NCI-H2196 (cell line): ENCODE results near the gene CES2.

Experiments
- DNase-seq: peaks from one replicate; lab custom pipeline; 2025; ENCODE audit not compliant: unreplicated experiment; lab: John Stamatoyannopoulos, UW

CES2 gene

DNA sequence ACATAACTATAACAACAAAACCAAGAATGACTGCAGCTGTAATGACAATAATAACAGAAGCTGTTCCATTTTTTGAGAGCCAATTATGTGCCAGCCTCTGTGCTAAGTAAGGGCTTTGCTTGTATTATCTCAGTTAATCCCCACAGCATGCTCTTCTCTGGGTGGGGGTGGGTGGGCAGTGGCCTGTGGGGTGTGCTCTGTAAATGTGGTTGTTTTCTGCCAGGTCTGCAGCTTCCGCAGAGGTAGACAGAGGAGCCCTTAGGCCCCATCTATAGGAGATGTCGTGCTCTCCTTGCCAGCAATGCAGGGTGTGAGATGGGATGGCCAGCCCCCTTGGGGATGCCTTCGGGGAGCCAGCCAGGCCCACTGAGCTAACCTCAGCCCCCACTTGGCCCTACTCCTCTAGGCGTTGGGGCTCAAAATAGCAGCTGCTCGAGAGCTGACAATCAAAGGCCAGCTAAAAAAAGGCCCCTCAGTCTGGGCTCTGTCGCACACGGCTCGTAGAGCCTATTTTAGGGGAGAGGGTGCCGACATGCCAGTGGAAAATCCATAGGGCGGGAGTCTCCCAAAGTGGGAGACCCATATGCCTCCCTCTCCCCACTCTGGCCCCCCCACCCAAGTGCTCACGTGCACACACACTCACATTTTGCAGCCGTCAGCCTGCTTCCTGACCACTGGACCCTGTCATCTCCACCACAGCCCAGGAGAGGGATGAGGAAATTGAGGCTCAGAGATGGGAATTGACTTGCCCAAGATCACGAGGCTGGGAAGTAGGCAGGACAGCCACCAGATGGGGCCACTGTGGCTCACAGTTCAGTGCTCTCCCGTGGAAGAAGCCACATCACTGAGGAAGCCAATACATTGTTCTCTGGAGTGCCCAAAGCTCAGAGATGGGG lies 32.4 kb upstream of the CES2 start:
- DNase-seq: no peak

DNA sequence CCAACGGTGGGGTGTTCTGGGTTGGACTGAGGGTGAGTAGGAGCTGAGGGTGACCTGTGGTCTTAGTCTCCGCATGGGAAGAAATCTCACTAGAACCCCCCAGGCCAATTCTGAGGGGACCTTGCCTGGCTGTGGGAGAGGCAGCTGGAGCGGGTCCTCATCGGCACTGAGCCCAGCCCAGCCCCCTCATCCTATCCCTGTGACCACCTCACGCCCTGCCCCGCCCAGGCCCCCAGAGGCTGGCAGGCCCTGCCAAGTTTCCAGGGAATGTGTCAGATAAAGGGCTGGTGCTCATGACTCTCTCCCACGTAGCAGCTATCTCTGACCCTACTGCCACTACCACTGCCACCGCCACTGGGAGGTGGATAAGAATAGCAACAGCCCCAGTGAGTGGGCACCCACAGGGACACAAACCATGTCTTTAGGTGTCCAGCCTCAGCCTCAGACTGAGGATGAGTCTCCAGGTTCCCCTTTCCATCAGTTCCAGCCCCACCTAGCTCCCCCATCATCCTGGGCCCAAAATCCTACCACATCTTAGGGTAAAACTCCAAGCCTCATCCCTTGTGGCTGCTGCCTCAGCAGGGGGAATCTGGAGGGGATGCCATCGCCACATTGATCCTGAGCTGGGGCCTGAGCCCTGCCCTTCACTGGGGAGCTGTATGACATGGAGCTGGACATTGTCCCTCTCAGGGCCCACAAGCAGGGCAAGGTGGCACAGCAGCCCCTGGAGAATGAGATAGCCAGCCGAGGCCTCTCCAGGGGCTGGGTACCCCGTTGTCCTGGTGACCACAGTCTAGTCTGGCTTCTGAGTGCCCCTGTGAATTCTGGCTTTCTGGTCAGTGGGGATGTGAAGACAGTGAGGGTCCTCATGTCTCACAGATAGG lies 31.5 kb upstream of the CES2 start:
- no peak for DNase-seq

DNA sequence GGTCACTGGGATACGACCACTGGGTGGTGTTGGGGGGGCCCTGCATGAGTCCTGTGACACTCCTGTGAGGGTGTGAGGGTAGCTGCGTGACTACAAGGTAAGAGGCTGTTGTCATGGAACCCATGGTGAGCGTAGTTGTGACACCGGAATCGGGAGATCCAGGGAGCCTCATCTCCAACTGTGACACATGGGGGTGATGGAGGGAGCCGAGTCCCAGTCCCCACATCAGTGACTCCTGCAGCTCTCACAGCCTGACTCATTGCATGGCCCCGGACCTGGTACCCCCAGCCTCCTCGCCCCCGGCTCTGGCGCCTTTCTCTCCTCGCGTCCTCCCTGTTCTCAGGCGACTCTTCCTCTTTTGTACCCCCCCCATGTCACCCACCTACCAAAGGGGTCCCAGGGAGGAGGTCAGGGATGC lies 30.9 kb upstream of the CES2 start:
- DNase-seq: no peak

DNA sequence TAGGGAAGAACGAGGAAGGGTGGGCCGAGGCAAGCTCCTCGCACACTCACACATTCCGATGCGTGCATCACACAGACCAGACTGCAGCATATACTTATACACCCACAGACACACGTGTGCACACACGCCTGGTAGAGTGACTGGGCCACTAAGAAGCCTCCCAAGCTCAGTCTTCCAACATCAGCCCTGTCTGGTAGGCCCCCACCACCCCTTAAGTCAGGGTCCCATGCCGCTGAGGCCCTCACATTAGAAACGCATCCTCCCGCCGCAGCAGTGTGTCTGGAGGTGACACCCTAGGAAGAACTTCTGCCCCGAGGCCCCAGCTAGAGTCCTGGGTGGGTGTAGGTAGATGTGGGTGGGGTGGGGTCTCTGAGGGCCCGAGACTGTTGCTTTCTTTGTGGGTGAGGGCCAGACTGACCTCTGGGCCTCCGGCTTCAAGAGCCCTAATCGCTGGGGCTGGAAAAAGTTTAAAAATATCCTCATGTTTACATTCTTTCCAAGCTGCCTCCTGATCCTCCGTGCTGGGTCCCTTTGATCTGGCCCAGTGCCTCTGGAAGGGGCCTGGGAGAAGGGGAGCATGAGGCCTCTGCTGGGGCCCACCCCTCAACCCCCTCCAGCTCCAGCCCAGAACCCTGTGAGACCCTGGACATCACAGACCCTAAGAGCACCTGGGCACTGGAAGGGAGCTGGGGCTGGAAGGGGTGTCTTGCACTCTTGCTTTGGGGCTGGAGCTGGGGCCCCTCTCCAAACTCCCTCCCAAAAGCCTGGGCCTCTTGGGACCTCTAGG lies 30.3 kb upstream of the CES2 start:
- no peak for DNase-seq

DNA sequence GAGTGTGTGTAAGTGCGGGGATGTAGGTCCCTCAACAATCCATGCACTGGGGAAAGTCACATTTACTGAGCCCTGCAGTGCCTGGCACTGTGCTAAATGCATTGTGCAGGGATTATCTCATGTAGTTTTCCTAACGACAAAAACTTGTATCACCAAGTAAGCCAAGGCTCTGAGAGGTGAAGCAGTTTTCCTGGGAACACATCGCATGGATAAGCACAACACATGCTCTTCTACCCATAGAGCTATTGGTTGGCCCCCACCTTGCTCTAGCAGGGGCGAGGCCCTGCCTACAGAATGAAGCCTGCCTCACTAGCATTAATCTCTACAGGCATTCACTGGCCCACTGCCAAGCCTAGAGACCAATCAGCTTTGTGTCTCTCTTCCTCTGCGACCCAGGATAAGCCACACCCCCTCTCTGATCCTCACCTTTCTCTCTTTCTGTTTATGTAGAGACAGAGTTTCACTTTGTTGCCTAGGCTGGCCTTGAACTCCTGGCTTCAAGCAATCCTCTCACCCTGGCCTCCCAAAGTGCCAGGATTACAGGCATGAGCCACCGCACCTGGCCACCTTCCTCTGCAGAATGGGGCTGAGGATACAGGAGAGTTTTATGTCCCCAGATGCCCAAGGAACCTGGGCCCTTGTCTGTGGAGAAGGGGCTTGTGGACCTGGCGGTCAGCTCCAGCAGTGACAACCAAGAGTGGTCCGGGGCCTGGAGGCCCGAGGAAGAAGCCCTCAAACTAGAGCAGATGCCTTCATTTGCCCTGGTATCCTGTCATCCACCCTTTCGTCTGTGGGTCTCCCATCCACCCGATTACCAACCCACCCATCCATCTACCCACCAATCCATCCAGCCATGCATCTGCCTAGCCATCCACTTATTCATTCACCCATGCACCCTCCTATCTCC lies 29.4 kb upstream of the CES2 start:
- DNase-seq: peak; percentile 35

DNA sequence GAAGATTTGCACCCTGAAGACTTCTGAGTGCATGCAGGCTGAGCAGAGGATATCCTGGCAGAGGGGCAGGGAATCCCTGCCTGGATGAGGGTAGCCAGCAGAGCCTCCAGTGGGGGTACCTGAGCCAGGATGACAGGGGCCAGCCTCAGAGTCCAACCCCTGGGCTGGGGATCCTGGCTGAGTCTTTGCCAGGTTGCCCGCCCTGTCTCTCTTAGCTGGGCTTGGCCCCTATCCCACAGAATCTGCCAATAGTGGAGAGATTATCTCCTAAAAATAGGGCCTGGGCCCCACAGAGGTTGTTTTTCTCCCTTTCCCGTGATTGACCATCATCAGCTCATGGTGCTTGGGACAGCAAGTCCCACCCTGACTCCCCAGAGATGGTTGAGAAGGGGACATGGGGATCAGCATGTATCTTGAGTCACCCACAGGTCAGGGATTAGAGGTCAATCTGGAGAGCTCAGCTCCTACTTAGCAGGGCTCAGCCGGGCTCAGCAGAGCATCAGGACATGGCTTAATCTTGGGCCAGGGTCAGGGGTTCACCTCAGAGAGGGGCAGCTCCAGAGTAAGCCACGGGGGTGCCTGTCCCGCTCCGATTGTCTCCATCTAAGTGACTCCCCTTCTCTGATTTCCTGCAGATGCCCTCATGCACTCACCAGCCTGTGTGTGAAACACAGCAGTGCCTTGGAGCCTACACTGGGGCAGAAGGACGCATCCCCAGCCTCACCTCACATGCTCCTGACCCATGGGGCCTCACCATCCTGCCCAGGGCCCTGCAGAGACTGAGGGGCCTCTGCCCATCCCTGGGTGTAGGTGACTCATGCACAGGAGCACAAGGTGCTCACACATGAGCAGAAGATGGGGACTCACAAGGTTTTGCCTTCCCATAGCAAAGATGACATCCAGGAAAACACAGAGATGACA lies 28.1 kb upstream of the CES2 start:
- DNase-seq: no peak

DNA sequence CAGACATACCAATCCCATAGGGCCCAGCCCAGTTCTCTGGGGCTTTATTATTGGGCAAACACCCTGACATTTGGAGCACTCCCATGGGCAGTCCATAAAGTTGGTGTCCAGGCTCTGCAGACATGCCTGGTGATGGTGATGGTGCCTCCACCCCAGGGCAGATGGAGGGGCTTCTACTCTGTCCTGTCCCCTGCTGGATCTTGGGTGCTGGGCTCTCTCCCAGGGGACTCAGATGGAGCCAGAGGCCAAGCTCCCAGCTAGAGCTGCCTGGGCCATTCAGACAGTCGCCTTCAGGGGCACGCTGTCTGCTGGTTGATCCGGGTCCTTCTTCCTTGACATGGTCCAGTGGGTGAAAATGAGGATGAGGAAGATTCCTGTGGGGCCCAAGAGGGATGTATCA lies 27.2 kb upstream of the CES2 start:
- DNase-seq: no peak

DNA sequence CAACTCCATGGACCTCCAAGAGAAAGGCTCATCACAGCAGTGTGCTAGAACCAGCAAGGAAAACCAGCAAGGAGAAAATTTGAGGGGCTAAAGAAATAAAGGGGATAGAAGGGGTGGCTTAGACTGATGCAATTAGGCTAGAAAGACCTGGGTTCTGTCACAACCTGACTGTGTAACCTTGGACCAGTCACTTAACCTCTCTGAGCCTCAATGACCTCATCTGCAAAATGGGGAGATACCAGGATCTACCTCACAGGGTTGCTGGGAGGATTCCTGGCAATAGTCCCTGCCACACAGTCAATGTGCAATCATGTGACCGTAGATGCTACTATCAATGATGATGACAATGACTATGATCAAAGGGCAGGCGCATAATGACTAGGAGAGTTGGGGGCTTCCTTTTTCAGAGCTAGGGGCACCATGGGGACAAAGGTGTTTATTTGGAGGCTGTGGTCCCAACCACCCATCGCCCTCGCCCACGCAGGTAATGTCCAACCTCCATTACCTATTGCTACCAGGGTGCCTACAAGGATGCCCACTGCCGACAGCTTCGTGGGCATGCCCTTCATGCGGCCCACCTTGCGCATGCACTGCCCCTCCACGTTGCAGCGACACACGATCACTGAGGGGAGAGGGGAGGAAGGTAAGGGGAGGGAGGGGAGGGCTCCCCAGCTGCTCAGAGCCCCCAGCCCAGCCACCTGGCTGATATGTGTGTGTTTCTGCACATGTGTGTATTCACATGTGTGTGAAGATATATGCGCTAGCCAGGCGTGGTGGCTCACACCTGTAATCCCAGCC lies 26.4 kb upstream of the CES2 start:
- no peak for DNase-seq

DNA sequence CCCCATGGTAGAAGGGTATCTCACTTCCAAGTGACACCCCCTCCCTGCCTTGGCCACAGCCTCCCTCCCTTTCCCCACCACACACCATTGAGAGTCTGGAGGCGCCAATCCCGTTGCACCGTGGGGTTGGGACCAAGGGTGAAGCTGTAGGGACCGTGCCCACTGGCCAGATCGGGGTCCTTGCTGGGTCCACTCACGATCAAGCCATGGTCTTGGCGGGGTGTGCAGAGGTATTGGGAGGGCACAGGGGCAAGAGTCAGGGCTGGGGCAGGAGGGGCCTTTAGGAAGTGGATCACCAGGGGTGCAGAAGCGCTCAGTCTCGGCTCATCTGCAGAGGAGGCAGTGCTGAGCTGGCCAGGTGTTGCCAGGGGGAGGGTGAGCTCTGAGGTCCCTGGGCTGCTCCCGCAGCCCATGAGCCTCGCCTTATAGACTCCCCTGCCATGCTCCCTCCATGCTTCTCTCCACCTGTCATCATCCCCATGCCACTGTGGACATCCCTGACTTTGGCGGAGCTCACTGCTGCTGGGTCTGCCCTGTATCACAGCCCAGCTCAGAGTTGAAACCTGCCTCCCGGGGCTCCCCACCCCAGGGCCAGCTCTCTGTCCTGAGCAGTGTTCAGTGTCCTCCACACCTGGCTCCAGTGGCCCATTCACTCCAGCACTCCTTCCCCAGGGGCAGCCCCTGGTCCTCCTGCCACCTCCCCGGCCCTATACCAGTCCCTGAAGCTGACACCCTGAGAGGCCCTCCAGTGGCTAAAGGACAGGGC lies 25.0 kb upstream of the CES2 start:
- no peak for DNase-seq

DNA sequence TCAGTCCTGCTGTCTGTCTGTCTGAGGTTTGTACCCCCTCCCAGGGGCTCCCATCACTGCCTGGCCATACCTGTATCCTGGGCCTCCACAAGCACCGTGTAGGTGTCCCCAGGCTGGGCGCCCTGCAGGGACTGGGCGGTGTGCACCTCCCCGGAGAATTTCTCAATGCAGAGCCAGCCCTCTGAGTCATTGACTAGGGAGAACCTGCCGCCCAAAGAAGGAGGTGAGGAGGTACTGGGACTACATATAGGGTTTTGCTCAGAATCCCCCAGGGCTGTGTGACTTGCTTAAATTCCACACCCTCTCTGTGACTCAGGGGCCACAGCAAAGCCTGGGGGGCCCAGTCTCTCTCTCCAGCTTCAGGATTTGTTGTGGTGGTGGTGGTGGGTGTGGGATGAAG lies 24.2 kb upstream of the CES2 start:
- DNase-seq: no peak

DNA sequence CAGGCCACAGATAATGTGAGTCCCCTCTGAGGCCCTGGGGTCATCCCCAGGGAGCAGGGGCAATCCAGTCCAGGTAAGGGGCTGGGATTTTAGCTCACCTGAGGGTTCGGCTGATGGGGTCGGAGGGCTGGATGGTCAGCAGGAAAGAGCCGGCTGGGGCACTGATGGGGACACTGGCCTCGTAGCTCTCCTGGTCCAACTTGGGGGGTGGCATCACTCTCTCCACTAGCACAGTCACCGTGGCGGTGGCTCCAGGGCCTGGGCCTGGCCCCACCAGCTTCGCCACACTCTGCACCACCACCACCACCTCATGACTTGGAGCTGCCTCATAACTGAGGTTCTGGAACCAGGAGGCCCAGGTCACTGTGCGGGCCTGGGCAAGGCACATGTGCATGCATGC lies 23.5 kb upstream of the CES2 start:
- no peak for DNase-seq

DNA sequence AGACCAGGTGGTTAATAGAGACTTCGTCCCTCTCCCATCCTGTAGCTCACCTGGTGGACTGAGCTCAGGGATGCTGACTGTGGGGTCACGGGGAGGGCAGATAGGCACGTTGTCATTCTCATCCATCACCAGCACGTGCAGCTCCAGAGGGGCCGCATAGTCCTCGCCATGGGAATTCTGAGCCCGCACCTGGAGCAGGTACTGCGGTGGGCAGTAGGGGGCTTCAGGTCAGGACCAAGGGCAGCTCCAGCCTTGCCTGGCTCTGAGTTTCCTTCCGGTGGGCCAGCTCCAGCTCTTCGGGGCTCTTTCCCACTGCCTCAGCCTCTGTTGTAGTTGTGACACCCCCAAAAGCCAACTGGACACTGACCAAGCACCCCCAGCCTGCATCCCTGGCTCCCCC lies 22.2 kb upstream of the CES2 start:
- no peak for DNase-seq

DNA sequence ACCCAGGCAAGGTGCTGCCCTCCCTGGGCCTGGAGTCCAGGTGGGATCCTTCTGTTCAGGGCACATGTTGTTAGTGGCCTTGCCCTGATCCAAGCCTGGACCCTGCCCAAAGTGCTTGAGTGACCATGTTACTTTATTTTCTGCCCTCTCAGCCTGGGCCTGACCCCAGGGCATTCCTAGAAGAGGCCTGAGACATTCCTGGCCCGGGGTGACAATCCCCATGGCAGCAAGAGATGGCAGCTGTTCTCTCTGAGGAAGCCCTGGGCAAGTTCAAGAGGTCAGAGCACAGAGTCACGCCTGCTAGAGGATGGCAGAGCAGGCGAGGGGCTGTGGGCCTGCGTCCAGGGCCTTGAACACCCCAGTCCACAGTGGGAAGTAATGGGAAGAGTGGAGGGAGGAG lies 21.6 kb upstream of the CES2 start:
- DNase-seq: no peak

DNA sequence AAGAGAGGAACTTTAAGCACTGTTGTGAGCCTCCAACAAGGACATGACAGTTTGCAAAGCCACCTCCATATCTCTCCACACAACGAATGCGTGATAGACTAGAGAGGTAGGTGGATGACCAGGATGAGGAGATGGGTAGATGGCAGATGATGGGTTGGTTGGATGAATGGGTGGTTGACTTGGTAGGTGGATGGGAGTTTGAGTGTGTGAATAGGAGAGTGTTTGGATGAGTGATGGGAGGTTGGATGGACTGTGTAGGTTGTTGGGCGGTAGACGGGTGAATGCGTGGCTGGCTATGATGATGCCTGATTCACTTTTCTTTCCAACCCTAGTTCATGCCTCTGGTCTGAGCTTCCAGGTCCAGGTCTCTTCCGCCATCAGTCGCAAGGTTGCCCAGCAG lies 20.8 kb upstream of the CES2 start:
- no peak for DNase-seq

DNA sequence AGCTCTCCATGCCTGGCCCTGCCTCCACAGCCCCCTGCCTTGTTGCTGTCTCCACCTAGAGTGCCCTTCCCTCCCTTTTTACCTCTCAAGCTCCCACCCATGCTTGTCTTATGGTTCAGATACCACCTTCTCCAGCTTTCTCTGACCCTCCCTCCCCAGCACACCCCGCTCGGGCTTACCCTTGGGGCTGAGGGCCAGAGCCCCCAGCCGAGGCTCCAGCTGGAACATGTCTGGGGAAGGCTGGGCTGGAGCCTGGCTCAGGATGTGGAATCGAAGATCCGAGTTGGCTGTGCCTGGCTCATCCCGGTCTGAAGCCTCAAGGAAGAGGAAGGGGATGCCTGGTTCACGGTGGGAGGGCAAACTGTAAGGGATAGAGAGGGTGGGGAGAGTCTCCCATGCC lies 20.3 kb upstream of the CES2 start:
- no peak for DNase-seq

DNA sequence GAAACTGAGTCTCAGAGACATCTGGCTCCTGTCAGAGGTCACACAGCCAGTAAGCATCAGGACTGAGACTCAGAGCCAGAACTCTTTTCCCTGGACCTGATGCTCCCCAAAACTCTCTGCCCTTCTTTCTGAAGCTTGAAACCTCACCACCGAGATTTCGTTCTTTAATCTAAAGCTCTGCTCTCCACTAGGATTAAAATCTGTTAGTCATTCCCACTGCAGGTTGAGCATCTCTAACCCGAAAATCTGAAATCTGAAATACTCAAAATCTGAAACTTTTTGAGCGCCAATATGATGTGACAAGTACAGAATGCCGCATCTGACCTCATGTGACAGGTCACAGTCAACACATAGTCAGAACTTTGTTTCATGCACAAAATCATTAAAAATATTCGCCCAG lies 18.8 kb upstream of the CES2 start:
- DNase-seq: no peak

DNA sequence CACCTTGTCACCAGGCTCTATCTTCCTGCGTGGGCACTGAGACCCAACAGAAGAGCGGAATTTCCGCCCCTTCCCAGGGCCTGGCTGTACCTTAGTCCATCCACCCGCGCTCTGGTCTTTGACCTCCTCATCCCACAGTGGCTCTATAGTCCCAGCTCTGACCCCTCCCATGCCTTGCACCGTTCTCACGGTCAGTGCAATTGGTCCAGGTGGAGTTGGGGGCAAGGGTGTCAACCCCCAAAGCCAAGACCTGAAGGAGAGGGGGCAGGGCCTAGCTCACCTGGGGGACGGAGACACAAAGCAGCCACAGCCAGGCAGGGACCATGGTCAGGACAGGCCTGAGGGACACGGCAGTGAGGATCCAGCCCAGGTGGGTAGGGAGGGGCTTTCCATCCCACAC lies 17.6 kb upstream of the CES2 start:
- DNase-seq: no peak

DNA sequence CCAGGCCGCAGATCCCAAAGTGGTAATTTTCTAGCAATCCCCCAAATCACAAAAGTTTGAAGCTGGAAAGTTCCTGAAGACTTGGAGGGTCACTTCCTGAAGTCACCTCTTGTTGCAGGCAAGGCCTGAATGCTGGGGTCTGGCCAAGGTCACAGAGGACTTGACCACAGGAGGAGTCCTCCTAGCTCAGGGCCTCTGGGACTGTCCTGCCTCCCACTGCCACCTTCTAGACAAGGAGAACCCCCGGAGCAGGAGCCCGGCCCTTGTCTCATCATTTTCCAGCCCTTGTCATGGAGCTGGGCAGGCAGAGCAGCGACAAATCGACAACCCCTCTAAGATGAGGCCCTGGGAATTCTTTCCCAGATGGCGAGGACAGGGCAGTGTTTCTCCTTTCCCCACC lies 17.0 kb upstream of the CES2 start:
- DNase-seq: no peak
